ENCODE results near the gene NTM. TPM values are rescaled to one million over a fixed set of nuclear protein-coding genes. Genes with fewer than 3 reads are reported as not detected.

The NTM gene
- polyA plus RNA-seq, 1 donor from 2014 or later = 39.4 TPM

GRCh38 chr11:132024587-132025295 is 654.3 kb downstream of the NTM start:
- Histone ChIP-seq H3K9ac (ENCODE audit: low read length) (no peak overlapping the region), H2AFZ (ENCODE audit: low read depth, low read length) (no peak overlapping the region), H3K4me2 (ENCODE audit: low read length) (no peak overlapping the region), H3K27me3 (ENCODE audit: insufficient read depth, low read depth, low read length) (no peaks in the 10 kb centered on the region), H3F3A (ENCODE audit: insufficient read depth, low read length, poor library complexity, severe bottlenecking) (no peaks in the 10 kb centered on the region), H3K9me2 (ENCODE audit: insufficient read depth, low read length) (no peaks in the 10 kb centered on the region), H3K79me2 (replicated peaks; ENCODE audit: insufficient read depth, low read length) (no peaks in the 10 kb centered on the region), H4K20me1 (ENCODE audit: insufficient read depth) (no peaks in the 10 kb centered on the region), H3K27ac (ENCODE audit: low read length) (no peak overlapping the region), H3K4me3 (ENCODE audit: low read length) (no peak overlapping the region), H3K9me3 (ENCODE audit: low read length) (no peaks in the 10 kb centered on the region), H3K36me3 (ENCODE audit: insufficient read depth, low read length) (no peaks in the 10 kb centered on the region)
- no peak for TF ChIP-seq MXI1 (conservative IDR thresholded peaks at IDR 0.05; ENCODE audit: poor library complexity, severe bottlenecking)
- TF ChIP-seq TAF1 (IDR thresholded peaks at IDR 0.05; ENCODE audit: low read depth) = no peak
- TF ChIP-seq CTCF (IDR thresholded peaks at IDR 0.05; ENCODE audit: poor library complexity, severe bottlenecking) = no peak

- Histone ChIP-seq H3K9me2 (ENCODE audit: insufficient read depth, low read length) (no peaks in the 10 kb centered on the region), H3K4me2 (ENCODE audit: low read length) (no peak overlapping the region), H2AFZ (ENCODE audit: low read depth, low read length) (no peak overlapping the region), H3K27me3 (ENCODE audit: insufficient read depth, low read depth, low read length) (no peaks in the 10 kb centered on the region), H3K27ac (ENCODE audit: low read length) (no peak overlapping the region), H3K79me2 (replicated peaks; ENCODE audit: insufficient read depth, low read length) (no peaks in the 10 kb centered on the region), H3K36me3 (ENCODE audit: insufficient read depth, low read length) (no peaks in the 10 kb centered on the region), H3K9me3 (ENCODE audit: low read length) (no peaks in the 10 kb centered on the region), H3K4me3 (ENCODE audit: low read length) (no peak overlapping the region), H3F3A (ENCODE audit: insufficient read depth, low read length, poor library complexity, severe bottlenecking) (no peaks in the 10 kb centered on the region), H4K20me1 (ENCODE audit: insufficient read depth) (no peaks in the 10 kb centered on the region), H3K9ac (ENCODE audit: low read length) (no peak overlapping the region)
- no peak for TF ChIP-seq CTCF (IDR thresholded peaks at IDR 0.05; ENCODE audit: poor library complexity, severe bottlenecking)
- TF ChIP-seq RAD21 (conservative IDR thresholded peaks at IDR 0.05) = no peak
- TF ChIP-seq EZH2 (IDR thresholded peaks at IDR 0.05; ENCODE audit: borderline replicate concordance, insufficient read depth, low read length, poor library complexity, severe bottlenecking) = no peak
- TF ChIP-seq REST (IDR thresholded peaks at IDR 0.05; ENCODE audit: borderline replicate concordance) = no peak
- no peak for TF ChIP-seq TAF1 (IDR thresholded peaks at IDR 0.05; ENCODE audit: low read depth)
- TF ChIP-seq POLR2AphosphoS5 (IDR thresholded peaks at IDR 0.05) = no peak
- TF ChIP-seq MXI1 (conservative IDR thresholded peaks at IDR 0.05; ENCODE audit: poor library complexity, severe bottlenecking) = no peak
- TF ChIP-seq EP300 (conservative IDR thresholded peaks at IDR 0.05; ENCODE audit: poor library complexity, severe bottlenecking) = no peak
- TF ChIP-seq SMC3 (conservative IDR thresholded peaks at IDR 0.05; ENCODE audit: poor library complexity) = no peak
Measured at GRCh38 chr11:132026746-132027145, 656.3 kb downstream of the NTM start.

Data from neural cell (in vitro differentiated cells).